ENCODE results near the gene CEP128. TPM values are rescaled to one million over a fixed set of nuclear protein-coding genes. Genes with fewer than 3 reads are reported as not detected.

Gene CEP128
- total RNA-seq, 4 donors from 2014 or later: 3.5 to 12.9 (median 9.7) TPM

- no peaks in the 10 kb centered on the region for H3K27me3 ChIP-seq
- no peak for TF ChIP-seq POLR2AphosphoS5 (IDR thresholded peaks at IDR 0.05)
- no peak for TF ChIP-seq POLR2A (IDR thresholded peaks at IDR 0.05; ENCODE audit: low read depth)
- TF ChIP-seq EP300 (IDR thresholded peaks at IDR 0.05): no peak
- no peak for TF ChIP-seq CTCF (IDR thresholded peaks at IDR 0.05)
- DNase-seq (ENCODE audit: extremely low spot score): no peak
- H3K9me3 ChIP-seq: no peaks in the 10 kb centered on the region
- H3K4me3 ChIP-seq: no peak overlapping the region
- no peak overlapping the region for H3K27ac ChIP-seq (replicated peaks in 1 of 4)
- H3K36me3 ChIP-seq: peaks cover 0 to 6% (median 2%) of the 10 kb centered on the region in 4 donors
- WGBS: 96% methylated on average over 11 of the region's 11 CpGs
- no peaks in the 10 kb centered on the region for H3K4me1 ChIP-seq
- intact Hi-C loops (cut with DNase I): no loop called here
Measured at GRCh38 chr14:80792771-80793170, 148.8 kb downstream of the CEP128 start.

- H3K4me1 ChIP-seq: peaks cover 0 to 9% (median 4%) of the 10 kb centered on the region in 4 donors
- no peak overlapping the region for H3K4me3 ChIP-seq
- peaks cover 0 to 6% (median 2%) of the 10 kb centered on the region in 4 donors for H3K36me3 ChIP-seq
- H3K27me3 ChIP-seq: no peaks in the 10 kb centered on the region
- 72% methylated on average over 1 of the region's 1 CpG for WGBS
- DNase-seq (ENCODE audit: extremely low spot score): no peak
- intact Hi-C loops (cut with DNase I): loop anchor here (10.0 kb wide), 1 partner anchor 733 kb away; no protein-coding TSS in a partner anchor
- TF ChIP-seq CTCF (IDR thresholded peaks at IDR 0.05) (no peak), POLR2A (IDR thresholded peaks at IDR 0.05; ENCODE audit: low read depth) (no peak), POLR2AphosphoS5 (IDR thresholded peaks at IDR 0.05) (no peak), EP300 (IDR thresholded peaks at IDR 0.05) (no peak)
- no peak overlapping the region for H3K27ac ChIP-seq (replicated peaks in 1 of 4)
- no peaks in the 10 kb centered on the region for H3K9me3 ChIP-seq
Measured at GRCh38 chr14:80787876-80788275, 153.7 kb downstream of the CEP128 start.

GRCh38 chr14:80784820-80785219, 156.7 kb downstream of the CEP128 start:
- H3K4me1 ChIP-seq: peaks cover 0 to 9% (median 4%) of the 10 kb centered on the region in 4 donors
- TF ChIP-seq CTCF (IDR thresholded peaks at IDR 0.05): peak; percentile 36 to 50 (median 37)
- no peak for TF ChIP-seq POLR2A (IDR thresholded peaks at IDR 0.05; ENCODE audit: low read depth)
- no peak for TF ChIP-seq EP300 (IDR thresholded peaks at IDR 0.05)
- H3K27me3 ChIP-seq: no peaks in the 10 kb centered on the region
- H3K36me3 ChIP-seq: no peaks in the 10 kb centered on the region
- no peaks in the 10 kb centered on the region for H3K9me3 ChIP-seq
- DNase-seq (ENCODE audit: extremely low spot score): no peak
- intact Hi-C loops (cut with DNase I): loop anchor here (10.0 kb wide), 1 partner anchor 730 kb away; no protein-coding TSS in a partner anchor
- WGBS: 81% methylated on average over 4 of the region's 4 CpGs
- peak overlapping the region in 1 of 4 donors; percentile 15 for H3K27ac ChIP-seq (replicated peaks in 1 of 4)
- H3K4me3 ChIP-seq: no peak overlapping the region

- intact Hi-C loops (cut with DNase I): loop anchor here (10.0 kb wide), 1 partner anchor 727 kb away; no protein-coding TSS in a partner anchor
- no peaks in the 10 kb centered on the region for H3K27me3 ChIP-seq
- TF ChIP-seq EP300 (IDR thresholded peaks at IDR 0.05): no peak
- TF ChIP-seq CTCF (IDR thresholded peaks at IDR 0.05): no peak
- TF ChIP-seq POLR2AphosphoS5 (IDR thresholded peaks at IDR 0.05): no peak
- no peak for DNase-seq (ENCODE audit: extremely low spot score)
- peaks cover 0 to 9% (median 4%) of the 10 kb centered on the region in 4 donors for H3K4me1 ChIP-seq
- no peak overlapping the region for H3K4me3 ChIP-seq
- no peak overlapping the region for H3K27ac ChIP-seq (replicated peaks in 1 of 4)
- no peaks in the 10 kb centered on the region for H3K9me3 ChIP-seq
- H3K36me3 ChIP-seq: no peaks in the 10 kb centered on the region
- 92% methylated on average over 1 of the region's 1 CpG for WGBS
Measured at GRCh38 chr14:80781972-80782367, 159.6 kb downstream of the CEP128 start.

- intact Hi-C loops (cut with DNase I): loop anchor here (10.0 kb wide), 1 partner anchor 726 kb away; no protein-coding TSS in a partner anchor
- Histone ChIP-seq H3K27ac (replicated peaks in 1 of 4) (no peak overlapping the region), H3K36me3 (no peaks in the 10 kb centered on the region), H3K27me3 (no peaks in the 10 kb centered on the region), H3K9me3 (no peaks in the 10 kb centered on the region), H3K4me3 (no peak overlapping the region), H3K4me1 (peaks cover 0 to 9% (median 4%) of the 10 kb centered on the region in 4 donors)
- TF ChIP-seq POLR2A (IDR thresholded peaks at IDR 0.05; ENCODE audit: low read depth) (no peak), EP300 (IDR thresholded peaks at IDR 0.05) (no peak), POLR2AphosphoS5 (IDR thresholded peaks at IDR 0.05) (no peak), CTCF (IDR thresholded peaks at IDR 0.05) (no peak)
- WGBS: 85% methylated on average over 1 of the region's 1 CpG
- DNase-seq (ENCODE audit: extremely low spot score): no peak
Measured at GRCh38 chr14:80780500-80780899, 161.0 kb downstream of the CEP128 start.
